ENCODE results near the gene TRAPPC12. TPM values are rescaled to one million over a fixed set of nuclear protein-coding genes. Genes with fewer than 3 reads are reported as not detected.

The TRAPPC12 gene
- total RNA-seq, 4 donors from 2014 or later: 52.2 to 90.7 (median 77.6) TPM

DNA sequence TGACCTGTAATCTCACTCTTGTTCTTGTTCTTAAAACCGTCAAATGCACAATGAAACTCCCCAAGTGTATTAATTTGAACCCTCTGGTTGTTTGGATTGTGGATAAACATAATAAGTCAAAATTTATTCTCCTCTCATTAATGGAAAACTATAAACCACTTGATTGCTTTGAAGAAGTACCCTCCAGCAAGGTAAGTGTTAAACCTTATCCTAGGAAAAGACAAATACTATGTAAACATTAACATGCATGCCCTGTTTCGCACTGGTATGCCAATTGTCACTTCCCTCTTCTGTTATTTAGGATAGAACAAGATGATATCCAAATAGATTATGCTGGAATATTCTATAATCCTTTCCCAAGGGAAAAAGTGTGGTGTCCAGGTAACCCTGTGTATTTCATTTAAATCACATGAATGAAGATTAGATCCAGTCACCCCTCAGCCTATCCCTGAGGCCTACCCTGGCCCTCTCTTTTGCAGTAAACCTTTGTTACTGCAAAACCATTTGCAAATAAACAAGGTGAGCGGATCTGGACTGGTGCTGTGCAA, 138.5 kb downstream of the TRAPPC12 start:
- Histone ChIP-seq H3K4me3 (peak overlapping the region; percentile 65 to 74), H3K36me3 (peaks cover 4 to 21% of the 10 kb centered on the region in 2 donors), H3K4me1 (peaks cover 0 to 49% (median 7%) of the 10 kb centered on the region in 3 donors), H3K27ac (peak overlapping the region; percentile 78 to 100 (median 98)), H3K27me3 (no peaks in the 10 kb centered on the region), H3K9me3 (no peaks in the 10 kb centered on the region)
- no peak for TF ChIP-seq POLR2AphosphoS5 (IDR thresholded peaks at IDR 0.05)
- TF ChIP-seq, protein P1, sequence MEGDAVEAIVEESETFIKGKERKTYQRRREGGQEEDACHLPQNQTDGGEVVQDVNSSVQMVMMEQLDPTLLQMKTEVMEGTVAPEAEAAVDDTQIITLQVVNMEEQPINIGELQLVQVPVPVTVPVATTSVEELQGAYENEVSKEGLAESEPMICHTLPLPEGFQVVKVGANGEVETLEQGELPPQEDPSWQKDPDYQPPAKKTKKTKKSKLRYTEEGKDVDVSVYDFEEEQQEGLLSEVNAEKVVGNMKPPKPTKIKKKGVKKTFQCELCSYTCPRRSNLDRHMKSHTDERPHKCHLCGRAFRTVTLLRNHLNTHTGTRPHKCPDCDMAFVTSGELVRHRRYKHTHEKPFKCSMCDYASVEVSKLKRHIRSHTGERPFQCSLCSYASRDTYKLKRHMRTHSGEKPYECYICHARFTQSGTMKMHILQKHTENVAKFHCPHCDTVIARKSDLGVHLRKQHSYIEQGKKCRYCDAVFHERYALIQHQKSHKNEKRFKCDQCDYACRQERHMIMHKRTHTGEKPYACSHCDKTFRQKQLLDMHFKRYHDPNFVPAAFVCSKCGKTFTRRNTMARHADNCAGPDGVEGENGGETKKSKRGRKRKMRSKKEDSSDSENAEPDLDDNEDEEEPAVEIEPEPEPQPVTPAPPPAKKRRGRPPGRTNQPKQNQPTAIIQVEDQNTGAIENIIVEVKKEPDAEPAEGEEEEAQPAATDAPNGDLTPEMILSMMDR (IDR thresholded peaks at IDR 0.05): no peak
- ATAC-seq: no peak
- WGBS, 2 donors (ENCODE audit: low coverage in 1 of 2): 24 to 37% methylated on average over 2 to 3 of the region's 3 CpGs

DNA sequence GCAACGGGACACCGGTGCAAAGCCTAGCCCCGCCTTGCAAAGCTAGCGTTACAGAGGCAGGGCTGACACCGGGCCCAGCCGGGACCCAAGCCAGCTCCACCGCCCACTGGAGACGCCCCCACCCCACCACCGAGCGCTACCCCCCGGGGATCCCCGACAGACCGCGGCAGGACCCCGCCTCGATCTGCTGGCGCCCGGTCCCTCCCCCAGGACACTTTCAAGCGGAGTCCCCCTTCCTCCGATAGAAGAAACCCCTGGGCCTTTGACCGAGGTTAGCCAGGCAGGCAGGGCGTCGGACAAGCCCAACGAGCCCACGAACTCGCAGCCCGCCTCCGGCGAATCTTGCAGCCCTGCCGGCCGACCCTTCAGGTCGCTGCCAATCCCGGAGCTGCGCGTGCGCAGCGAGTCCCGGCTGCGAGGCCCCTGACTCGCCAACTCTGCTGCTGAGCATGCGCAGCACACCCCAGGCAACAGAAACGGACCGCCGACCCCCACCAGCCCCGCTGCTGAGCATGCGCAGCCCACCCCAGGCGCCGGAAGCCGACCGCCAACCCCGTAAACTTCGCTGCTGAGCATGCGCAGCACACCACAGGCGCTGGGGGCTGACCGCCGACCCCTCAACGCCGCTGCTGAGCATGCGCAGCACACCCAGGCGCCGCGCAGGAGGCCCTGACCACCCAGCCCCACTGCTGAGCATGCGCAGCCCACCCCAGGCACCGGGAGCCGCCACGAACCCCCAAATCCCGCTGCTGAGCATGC, 139.2 kb downstream of the TRAPPC12 start:
- Histone ChIP-seq H3K4me3 (peak overlapping the region; percentile 65 to 74), H3K4me1 (peaks cover 0 to 56% (median 10%) of the 10 kb centered on the region in 3 donors), H3K36me3 (peaks cover 0 to 15% of the 10 kb centered on the region in 2 donors), H3K27ac (peak overlapping the region; percentile 94 to 100 (median 98)), H3K9me3 (no peaks in the 10 kb centered on the region), H3K27me3 (no peaks in the 10 kb centered on the region)
- ATAC-seq: peak; percentile 96
- WGBS, 2 donors (ENCODE audit: low coverage in 1 of 2): 0% methylated on average over 2 to 4 of the region's 67 CpGs
- TF ChIP-seq POLR2AphosphoS5 (IDR thresholded peaks at IDR 0.05): peak; percentile 84
- TF ChIP-seq EP300 (IDR thresholded peaks at IDR 0.05): no peak
- TF ChIP-seq, protein P1 (IDR thresholded peaks at IDR 0.05): peak in 2 of 4 experiments; percentile 1 to 8
- no peak for TF ChIP-seq POLR2A (IDR thresholded peaks at IDR 0.05)

DNA sequence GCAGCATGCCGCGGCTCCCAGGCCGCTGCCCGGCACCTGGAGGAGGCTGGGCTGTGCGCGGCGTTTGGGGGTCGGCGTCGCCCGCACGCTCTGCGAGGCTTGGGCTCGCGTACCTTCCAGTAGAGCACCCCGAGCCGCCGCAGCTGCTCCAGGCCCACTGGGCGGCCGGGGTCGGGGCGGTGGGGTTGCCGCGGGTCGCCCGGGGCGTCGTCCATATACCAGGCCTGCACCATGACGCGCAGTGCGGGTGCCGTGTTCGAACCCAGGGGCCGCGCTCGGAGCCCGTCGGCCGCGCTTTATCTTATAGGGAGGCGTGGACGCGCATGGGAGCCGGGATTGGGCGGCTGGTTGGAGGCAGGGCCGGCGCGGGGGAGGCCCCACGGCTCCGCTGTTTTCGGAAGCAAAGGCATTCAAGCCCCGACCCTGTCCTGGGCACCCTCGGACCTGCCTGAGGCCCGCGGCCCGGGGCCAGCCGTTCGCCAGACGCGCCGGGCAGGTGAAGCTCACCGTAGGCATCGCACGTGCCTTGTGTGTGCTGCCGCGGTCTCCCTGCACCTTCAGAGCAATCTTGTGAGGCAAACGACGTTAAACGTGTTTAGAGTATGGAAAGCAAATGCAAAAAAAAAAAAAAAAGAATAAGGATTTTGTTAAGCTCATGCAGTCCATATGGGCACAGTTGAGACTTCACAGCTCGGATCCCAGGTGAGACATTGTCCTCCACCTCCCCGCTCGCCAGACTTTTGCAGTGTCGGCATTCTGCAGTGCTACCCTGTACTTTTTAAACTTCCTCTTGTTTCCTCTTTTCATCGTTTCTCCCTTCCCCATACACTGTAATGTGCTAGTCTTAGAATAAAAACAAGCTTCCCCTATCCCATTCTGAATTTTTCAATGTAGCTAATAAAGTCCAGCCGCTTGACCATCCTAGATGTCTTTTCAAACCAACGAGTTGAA, 140.0 kb downstream of the TRAPPC12 start, which contains the start of gene ADI1:
Gene ADI1, minus strand, starts transcription at position 277 of the 951 bp plus-strand sequence. Its CDS starts 44 bp downstream, at position 233.
- Histone ChIP-seq H3K4me1 (peaks cover 0 to 64% (median 10%) of the 10 kb centered on the region in 3 donors), H3K36me3 (peaks cover 0 to 9% of the 10 kb centered on the region in 2 donors), H3K27ac (peak within 1 kb of the TSS; percentile 94 to 100 (median 98)), H3K27me3 (no peaks in the 10 kb centered on the region), H3K9me3 (no peaks in the 10 kb centered on the region), H3K4me3 (peak within 1 kb of the TSS; percentile 65 to 74)
- TF ChIP-seq, protein P1 (IDR thresholded peaks at IDR 0.05): no peak
- TF ChIP-seq POLR2A (IDR thresholded peaks at IDR 0.05) (peak; percentile 80 to 94), POLR2AphosphoS5 (IDR thresholded peaks at IDR 0.05) (peak; percentile 68)
- peak; percentile 82 for ATAC-seq
- WGBS, 2 donors (ENCODE audit: low coverage in 1 of 2): 6 to 8% methylated on average over 9 to 15 of the region's 76 CpGs

DNA sequence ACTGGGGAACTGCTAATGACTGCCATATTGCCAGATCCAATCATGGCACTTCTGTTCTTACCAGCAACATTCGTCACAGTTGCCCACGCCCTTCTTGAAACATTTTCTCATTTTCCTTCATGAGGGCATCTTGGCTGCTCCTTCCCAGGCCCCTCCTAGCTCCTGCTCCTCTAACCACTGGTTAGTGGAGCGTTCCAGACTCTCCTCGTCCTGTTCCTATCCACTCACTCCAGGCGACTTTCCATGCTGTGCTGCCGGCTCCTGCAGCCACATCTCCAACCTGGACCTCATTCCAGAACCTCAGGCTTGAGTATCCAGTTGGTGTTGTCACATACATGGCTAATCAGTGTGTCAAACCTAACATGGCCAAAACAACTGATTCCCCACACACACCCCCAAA, 141.1 kb downstream of the TRAPPC12 start:
- no peak for ATAC-seq
- no peak overlapping the region for H3K4me3 ChIP-seq

More for the DNA sequence above, 141.1 kb downstream of the TRAPPC12 start:
- TF ChIP-seq POLR2AphosphoS5 (IDR thresholded peaks at IDR 0.05): no peak
- TF ChIP-seq POLR2A (IDR thresholded peaks at IDR 0.05): no peak
- TF ChIP-seq, protein P1 (IDR thresholded peaks at IDR 0.05): no peak
- no peak for TF ChIP-seq EP300 (IDR thresholded peaks at IDR 0.05)
- Histone ChIP-seq H3K9me3 (no peaks in the 10 kb centered on the region), H3K27ac (peak overlapping the region in 3 of 4 donors; percentile 37 to 100 (median 98)), H3K27me3 (no peaks in the 10 kb centered on the region), H3K36me3 (peaks cover 0 to 9% of the 10 kb centered on the region in 2 donors), H3K4me1 (peaks cover 0 to 75% (median 14%) of the 10 kb centered on the region in 3 donors)
- 92 to 100% methylated on average over 2 to 6 of the region's 6 CpGs for whole genome bisulfite sequencing, 2 donors (ENCODE audit: low coverage in 1 of 2)

All from gastroesophageal sphincter (tissue), 4 donors.